ENCODE data around the gene CCDC81.

CCDC81 gene

GRCh38 chr11:86440843-86441242, 66.2 kb downstream of the CCDC81 start:
- DNase-seq (ENCODE audit: low read depth) = no peak

GRCh38 chr11:86442420-86442819, 67.7 kb downstream of the CCDC81 start:
- no peak for DNase-seq (ENCODE audit: low read depth)

GRCh38 chr11:86442827-86443226, 68.1 kb downstream of the CCDC81 start:
- no peak for DNase-seq (ENCODE audit: low read depth)

GRCh38 chr11:86443415-86443814, 68.7 kb downstream of the CCDC81 start:
- DNase-seq (ENCODE audit: low read depth) = no peak

DNA sequence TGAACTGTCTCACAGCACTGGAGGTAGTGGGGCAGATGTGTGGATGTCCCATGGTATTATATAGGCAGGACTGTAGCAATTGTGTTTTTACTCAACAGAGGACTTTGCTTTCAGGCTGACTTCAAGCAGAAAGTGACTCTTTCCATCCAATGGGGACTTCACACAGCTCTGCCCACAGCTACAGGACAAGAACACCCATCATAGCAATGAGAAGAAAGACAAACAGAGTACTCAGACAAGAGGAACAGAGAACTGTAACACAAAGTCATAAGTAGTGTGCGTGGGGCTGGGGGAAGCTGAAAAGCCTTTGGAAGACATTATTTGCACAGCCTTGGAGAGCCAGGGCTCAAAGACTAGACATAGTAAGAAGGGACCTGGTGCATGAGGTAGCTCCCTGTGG, 70.3 kb downstream of the CCDC81 start:
- no peak for DNase-seq (ENCODE audit: low read depth)

DNA sequence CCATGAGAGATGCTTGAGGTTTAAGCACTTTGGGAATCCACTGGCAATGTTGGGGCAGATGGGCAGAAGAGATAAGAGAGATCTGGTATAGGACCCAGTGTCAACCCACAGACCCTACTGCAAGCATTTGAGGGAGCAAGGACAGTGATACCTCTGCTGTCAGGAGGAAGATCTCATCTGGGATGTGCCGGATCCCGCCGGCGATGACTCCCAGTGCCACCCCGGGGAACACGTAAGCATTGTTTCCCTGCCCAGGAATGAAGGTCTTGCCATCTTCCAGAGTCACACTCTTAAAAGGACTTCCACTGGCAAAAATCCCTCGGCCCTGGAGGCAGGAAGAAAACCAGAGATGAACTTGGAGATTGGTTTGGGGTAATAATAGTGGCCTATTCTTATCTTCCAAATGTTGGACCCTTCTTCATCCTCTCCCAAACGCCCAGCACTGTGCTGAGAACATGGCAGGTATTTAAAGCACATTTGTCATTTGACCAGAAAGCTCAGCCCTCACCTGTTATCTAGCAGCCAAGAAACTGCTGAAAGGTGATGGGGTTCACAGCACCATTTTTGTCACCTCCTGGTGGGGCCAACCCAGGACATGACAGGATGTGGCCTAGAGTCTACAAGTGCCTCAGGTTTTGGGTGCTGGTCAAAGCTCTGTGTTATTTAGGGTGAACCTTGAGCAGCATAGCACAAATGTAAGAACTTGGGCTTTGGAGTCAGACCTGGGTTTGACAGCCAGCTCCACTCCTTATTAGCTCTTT, 71.7 kb downstream of the CCDC81 start:
- no peak for DNase-seq (ENCODE audit: low read depth)

- no peak for DNase-seq (ENCODE audit: low read depth)
These were observed 72.2 kb downstream of the CCDC81 start for GRCh38 chr11:86446924-86447285.

- DNase-seq (ENCODE audit: low read depth) = no peak
These were observed 73.2 kb downstream of the CCDC81 start for GRCh38 chr11:86447763-86448480.

DNA sequence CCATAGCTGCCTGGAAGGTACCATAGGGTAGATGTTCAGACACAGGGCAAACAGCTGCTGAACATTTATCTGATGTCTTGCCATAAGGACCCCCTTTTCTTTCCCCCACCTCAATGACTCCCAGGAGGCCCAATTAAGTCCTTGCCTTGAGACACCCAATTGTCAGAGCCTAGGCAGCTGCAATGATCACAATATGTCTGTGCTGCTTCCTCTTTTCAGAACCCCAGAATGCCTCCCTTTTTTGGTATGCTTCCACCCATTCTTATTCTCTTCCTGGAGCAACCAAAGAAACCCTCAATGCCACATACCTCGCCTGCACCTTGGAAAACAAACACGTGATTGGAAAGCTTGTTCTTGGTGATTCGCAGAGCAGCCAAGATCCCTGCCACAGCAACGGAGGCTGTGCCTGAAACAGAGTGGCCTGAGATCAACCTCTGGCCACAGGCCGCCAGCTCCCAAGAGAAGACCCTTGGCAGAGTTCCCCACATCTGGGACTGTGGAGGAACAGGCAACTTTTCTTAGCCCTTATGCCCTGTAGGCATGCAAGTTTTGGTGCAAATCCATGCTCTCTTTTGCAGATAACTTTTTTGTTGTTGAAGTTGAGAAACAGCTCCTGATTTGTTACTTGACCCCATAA, 75.4 kb downstream of the CCDC81 start:
- DNase-seq (ENCODE audit: low read depth) = no peak

DNA sequence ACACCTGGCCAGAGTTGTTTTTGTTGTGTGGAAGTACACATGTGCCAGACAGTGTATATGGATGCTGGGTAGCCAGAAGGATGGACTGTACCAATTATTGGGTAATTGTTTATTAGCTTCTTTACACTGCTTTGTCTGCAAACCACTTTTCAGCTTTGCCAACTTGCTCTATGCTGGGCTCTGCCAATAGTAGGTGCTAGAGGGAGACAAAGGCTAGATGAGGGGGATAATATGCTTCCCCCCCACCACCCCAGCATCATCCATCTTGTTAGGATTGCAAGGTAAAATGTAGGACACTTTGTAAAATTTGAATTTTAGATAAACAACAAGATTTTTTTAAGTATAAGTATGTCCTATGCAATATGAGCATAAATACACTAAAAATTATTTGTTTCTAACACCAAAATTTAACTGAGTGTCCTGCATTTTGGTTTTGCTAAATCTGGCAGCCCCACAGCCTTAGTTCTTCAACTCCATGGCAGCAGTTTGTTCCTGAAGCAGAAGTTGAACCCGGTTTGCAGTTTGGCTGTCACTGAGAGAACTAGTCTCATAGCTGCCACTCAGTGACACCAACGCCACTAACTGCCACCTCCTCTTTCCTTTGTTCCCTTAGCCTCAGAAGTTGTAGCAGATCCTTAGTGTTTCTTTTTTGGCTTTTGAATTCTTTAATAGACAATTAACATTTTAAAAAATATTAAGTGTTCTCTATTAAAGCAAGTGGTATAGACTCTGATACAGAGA, 78.8 kb downstream of the CCDC81 start:
- DNase-seq (ENCODE audit: low read depth) = no peak

DNA sequence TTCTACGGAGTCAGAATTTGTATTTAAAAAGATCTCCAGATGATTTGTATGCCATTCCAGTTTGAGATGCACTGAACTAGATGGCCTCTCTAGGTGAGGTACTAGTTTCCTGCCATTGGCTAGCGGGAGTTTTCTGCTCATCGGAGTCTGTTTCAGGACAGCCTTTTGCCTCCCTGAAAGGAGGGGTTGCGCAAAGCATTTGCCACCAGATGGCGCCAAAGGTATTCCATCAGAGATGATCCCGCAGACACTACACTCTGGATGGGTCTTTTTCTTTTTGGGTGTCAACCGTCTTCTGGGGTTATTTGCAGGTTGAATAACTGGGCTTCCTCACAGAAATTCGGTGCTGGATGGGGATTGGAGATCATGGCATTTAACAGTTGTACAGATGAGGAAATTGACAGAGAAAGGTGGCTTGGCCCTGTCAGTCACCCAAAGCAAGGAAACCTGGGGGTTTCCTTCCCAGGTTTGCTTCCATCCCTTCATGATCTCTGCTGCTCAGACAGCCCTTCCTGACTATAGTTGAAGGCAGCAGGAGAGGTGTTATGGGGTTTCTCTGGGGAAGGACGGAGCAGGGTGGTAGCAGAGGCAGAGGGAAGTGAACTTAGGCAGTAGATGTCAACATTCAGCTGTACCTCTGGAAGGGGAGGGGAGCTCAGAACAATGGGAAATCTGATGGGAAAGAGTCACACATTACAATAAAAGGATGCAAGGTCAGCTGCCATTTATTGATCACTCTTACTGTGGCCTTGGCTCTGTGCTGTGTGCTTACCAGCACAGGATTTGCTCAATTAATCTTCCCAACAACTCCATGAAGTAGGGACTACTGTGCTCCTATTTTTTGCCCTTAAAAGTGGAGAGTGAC, 81.6 kb downstream of the CCDC81 start:
- peak; percentile 43 for DNase-seq (ENCODE audit: low read depth)

DNA sequence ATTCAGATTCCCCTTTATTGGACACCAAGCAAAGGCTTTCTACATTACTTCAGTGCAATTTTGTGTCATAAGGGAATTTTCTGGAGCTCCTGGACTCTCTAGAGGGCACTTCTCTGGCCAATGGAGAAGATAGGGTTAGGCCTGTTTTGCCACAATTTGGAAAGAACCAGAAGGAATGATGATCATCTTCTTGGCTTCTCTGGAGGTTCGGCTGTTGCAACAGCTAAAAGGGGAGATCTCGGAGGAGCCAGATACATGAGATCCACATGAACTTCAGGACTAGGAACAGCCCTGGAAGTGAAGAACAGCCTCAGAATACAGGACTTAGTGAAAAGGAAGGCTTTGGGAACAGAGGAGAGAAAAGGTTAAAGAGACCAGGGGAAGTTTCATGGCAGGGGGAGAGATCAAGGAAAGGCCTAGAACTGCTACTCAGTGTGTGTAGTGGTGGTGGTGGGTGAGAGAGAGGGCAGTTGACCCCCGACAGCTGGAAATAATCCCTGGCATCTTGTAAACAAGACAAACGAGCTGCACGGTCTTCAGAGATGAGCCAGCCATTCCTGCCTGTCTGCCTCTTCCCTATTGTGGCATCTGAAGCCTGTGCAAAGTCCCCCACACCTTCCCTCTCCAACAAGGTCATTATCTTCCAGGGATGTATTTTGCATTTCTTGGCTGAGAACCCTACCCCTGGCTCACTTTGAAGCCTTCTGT, 83.8 kb downstream of the CCDC81 start:
- DNase-seq (ENCODE audit: low read depth) = no peak

DNA sequence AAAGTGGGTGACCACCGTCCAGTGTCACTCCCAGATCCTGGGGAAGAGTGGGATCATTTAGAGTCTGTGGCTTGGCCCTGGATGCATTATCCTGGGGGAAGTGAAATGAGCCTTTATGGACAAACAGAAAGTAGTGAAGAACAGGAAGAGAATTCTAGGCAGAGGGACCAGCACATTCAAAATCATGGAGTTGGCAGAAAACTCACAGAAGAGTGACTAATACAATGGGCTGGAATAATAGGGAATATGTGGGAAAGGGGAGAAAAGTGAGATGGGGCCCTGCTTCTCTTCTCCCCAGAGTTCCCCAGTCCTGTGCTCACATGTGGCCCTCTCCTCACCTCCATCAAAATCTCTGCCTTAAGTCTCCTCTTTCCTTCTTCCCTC, 84.3 kb downstream of the CCDC81 start:
- no peak for DNase-seq (ENCODE audit: low read depth)

GRCh38 chr11:86459682-86460460, 85.2 kb downstream of the CCDC81 start:
- DNase-seq (ENCODE audit: low read depth) = no peak

- DNase-seq (ENCODE audit: low read depth) = no peak
These were observed 86.0 kb downstream of the CCDC81 start for GRCh38 chr11:86460461-86461385.

DNA sequence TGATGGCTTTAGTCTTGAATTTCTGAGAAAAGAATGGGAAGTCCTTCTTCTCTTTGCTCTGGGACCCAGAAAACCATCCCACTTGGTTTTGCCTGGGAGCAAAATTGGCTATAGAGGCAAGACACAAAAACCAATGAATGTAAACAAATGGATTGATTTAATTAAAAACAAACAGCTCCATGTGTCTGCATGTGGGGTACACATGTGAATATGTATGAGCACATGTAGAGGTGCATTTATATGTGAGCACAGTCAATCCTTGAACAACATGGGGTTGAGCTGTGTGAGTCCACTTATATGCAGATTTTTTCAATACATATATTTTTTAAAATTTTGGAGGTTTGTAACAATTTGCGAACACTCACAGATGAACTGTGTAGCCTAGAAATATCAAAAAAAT, 87.2 kb downstream of the CCDC81 start:
- DNase-seq (ENCODE audit: low read depth) = no peak

DNA sequence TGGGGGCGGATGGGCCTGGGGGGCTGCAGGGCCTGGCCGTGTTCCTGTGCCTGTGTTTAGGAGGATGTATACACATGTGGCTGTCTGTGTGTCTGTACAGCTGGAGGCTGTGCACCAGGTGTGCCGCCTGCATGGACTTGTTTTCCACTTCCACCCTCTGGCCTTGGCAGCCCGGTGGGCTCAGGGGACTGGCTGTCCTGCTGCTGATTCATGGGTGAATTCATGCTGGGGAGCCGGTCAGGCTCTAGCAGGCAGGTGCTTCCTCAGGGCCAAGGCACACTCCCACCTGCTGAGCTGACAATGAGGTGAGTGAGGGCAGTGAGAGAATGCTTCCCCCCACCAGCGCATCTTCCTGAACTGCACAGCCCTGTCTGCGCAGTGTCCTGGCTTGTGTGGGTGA, 88.4 kb downstream of the CCDC81 start:
- DNase-seq (ENCODE audit: low read depth) = no peak

- DNase-seq (ENCODE audit: low read depth) = no peak
These were observed 89.3 kb downstream of the CCDC81 start for GRCh38 chr11:86463955-86464354.
